MM.1S (cell line): ENCODE data around the gene PSEN2.

Experiments used
- CTCF ChIP-seq: fragments of 300-600 bp; sonication (generic); IDR thresholded peaks from 2 replicates; pipeline ENCODE4 v1.5.1; 2016; ENCODE audit warnings: antibody characterized with exemption, low read length, mixed read lengths
- EZH2 ChIP-seq: fragments of 300-600 bp; sonication (generic); optimal IDR thresholded peaks from 2 replicates; pipeline ENCODE3; 2017; ENCODE audit warnings: low read depth, mild to moderate bottlenecking, antibody characterized with exemption, low read length, mixed read lengths
- EZH2phosphoT487 ChIP-seq: fragments of 300-600 bp; sonication (generic); IDR thresholded peaks from 2 replicates; pipeline ENCODE4 v1.6.1; 2018; ENCODE audit warnings: antibody characterized with exemption, low read length

DNA sequence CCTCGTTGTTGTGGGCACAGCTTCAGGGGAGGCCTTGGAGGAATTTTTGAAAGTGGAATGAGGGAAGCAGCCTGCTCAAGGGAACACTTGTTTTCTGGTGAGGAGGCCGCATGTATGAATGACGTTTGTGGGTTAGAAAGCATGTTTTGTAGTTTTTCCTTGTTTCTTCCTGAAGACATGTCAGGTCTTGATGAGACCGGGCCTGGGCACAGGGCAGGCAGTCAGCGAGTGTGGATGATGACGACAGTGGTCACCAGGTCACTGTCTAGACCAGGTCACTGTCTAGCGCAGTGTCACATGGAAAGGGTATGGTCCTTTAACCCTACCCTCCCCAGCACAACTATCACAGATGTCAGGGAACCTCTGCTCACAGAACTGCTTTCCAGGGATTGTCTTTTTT lies 7.3 kb downstream of the PSEN2 start:
- no peak for TF ChIP-seq CTCF
- TF ChIP-seq EZH2phosphoT487 = no peak
- no peak for TF ChIP-seq EZH2
